B cell (primary cell): ENCODE data around the gene ARNT2. TPM values are rescaled to one million over a fixed set of nuclear protein-coding genes. Genes with fewer than 3 reads are reported as not detected.

ENCODE experiments used
- ATAC-seq: fragments of 200-7000 bp; cut with Tn5 transposase; one replicate; pipeline ENCODE4 v1.10.0; 2021; ENCODE audit warnings: low read depth, mild to moderate bottlenecking, moderate number of reproducible peaks, moderate library complexity
- CTCF ChIA-PET: fragments of 350-600 bp; sonication (Branson Sonifier 250); formaldehyde crosslinking; loops from one replicate; lab custom pipeline; 2021; ENCODE audit warnings: antibody characterized with exemption, inconsistent platforms; lab: Charles Lee
- POLR2A ChIA-PET: fragments of 350-600 bp; sonication (Branson Sonifier 250); formaldehyde crosslinking; loops from one replicate; lab custom pipeline; 2021; ENCODE audit warnings: antibody characterized with exemption; lab: Charles Lee
- DNase-seq: peaks from one replicate; pipeline ENCODE4 v3.0.0; 2013
- H2AFZ ChIP-seq: 2 replicates; pipeline ENCODE4 v1.6.1; 2012; ENCODE audit warnings: mild to moderate bottlenecking, low read depth, low read length; ENCODE audit not compliant: insufficient read depth, poor library complexity, severe bottlenecking
- H3K27ac ChIP-seq, 2 donors: 1 replicate in 1 of 2; 2 replicates in 1 of 2; pipeline ENCODE4 v1.5.1; 2012 to 2013; ENCODE audit warnings: low read length in 2 of 2, mild to moderate bottlenecking in 2 of 2, moderate library complexity in 1 of 2
- H3K27me3 ChIP-seq, 4 experiments: fragments of 200-600 bp in 1 of 4; sonication (generic) in 1 of 4; replicated peaks in 1 of 4; 1 replicate in 2 of 4; 2 replicates in 2 of 4; pipeline versions ENCODE4 v1.6.1 to v1.7.0; 2013 to 2016; ENCODE audit warnings: low read length in 3 of 4, mild to moderate bottlenecking in 2 of 4, mixed read lengths in 1 of 4, moderate library complexity in 1 of 4; ENCODE audit not compliant: insufficient read depth in 4 of 4, control insufficient read depth in 3 of 4; ENCODE audit errors: control extremely low read depth in 1 of 4
- H3K36me3 ChIP-seq, 2 experiments: replicated peaks in 1 of 2; 1 replicate in 1 of 2; 2 replicates in 1 of 2; pipeline versions ENCODE4 v1.6.1 to v1.7.1; 2013; ENCODE audit warnings: low read length in 1 of 2; ENCODE audit not compliant: insufficient read depth in 2 of 2, control insufficient read depth in 1 of 2; ENCODE audit errors: control extremely low read depth in 1 of 2, extremely low read depth in 1 of 2
- H3K4me1 ChIP-seq, 2 donors: fragments of 200-600 bp in 1 of 2; sonication (generic) in 1 of 2; 1 replicate in 1 of 2; 2 replicates in 1 of 2; pipeline versions ENCODE4 v1.5.1 to v1.6.1; 2013 to 2017; ENCODE audit warnings: low read length in 2 of 2; ENCODE audit not compliant: control insufficient read depth in 2 of 2, insufficient read depth in 2 of 2
- H3K4me2 ChIP-seq: replicated peaks from 2 replicates; pipeline ENCODE3; 2012; ENCODE audit warnings: mild to moderate bottlenecking, low read depth, low read length; ENCODE audit not compliant: poor library complexity, severe bottlenecking
- H3K4me3 ChIP-seq, 5 experiments: fragments of 200-600 bp in 1 of 5; sonication (generic) in 1 of 5; 1 replicate in 3 of 5; 2 replicates in 2 of 5; pipeline versions ENCODE4 v1.5.1 to v1.7.0; 2011 to 2016; ENCODE audit warnings: low read length in 4 of 5, mild to moderate bottlenecking in 4 of 5, low read depth in 2 of 5, control low read depth in 1 of 5, moderate library complexity in 1 of 5; ENCODE audit not compliant: insufficient read depth in 1 of 5; ENCODE audit errors: control extremely low read depth in 1 of 5, extremely low read depth in 1 of 5
- H3K79me2 ChIP-seq: fragments of 200-600 bp; sonication (generic); one replicate; pipeline ENCODE4 v1.6.0; 2016; ENCODE audit warnings: low read length; ENCODE audit not compliant: control insufficient read depth, insufficient read depth
- H3K9ac ChIP-seq: fragments of 200-600 bp; sonication (generic); 2 replicates; pipeline ENCODE4 v1.6.1; 2017; ENCODE audit warnings: mild to moderate bottlenecking, low read length, moderate library complexity
- H3K9me3 ChIP-seq, 3 donors: one replicate each; pipeline versions ENCODE4 v1.6.1 to v1.7.1; 2013; ENCODE audit warnings: low read length in 2 of 3; ENCODE audit not compliant: control insufficient read depth in 2 of 3, insufficient read depth in 1 of 3; ENCODE audit errors: control extremely low read depth in 1 of 3
- H4K20me1 ChIP-seq: 2 replicates; pipeline ENCODE4 v1.6.0; 2012; ENCODE audit warnings: mild to moderate bottlenecking, low read length; ENCODE audit not compliant: insufficient read depth, control insufficient read depth, poor library complexity, severe bottlenecking
- H3K27ac Mint-ChIP-seq: one replicate; pipeline ENCODE4 v1.8.0; 2021; ENCODE audit warnings: mixed read lengths
- H3K27me3 Mint-ChIP-seq: one replicate; pipeline ENCODE4 v1.8.0; 2021; ENCODE audit warnings: mixed read lengths
- H3K4me1 Mint-ChIP-seq: one replicate; pipeline ENCODE4 v1.8.0; 2021; ENCODE audit warnings: mixed read lengths
- H3K4me3 Mint-ChIP-seq: one replicate; pipeline ENCODE4 v1.8.0; 2021; ENCODE audit warnings: mixed read lengths
- H3K9me3 Mint-ChIP-seq: one replicate; pipeline ENCODE4 v1.8.0; 2022; ENCODE audit warnings: mixed read lengths; ENCODE audit not compliant: insufficient read depth
- EZH2 ChIP-seq: IDR thresholded peaks from 2 replicates; pipeline ENCODE4 v1.6.1; 2012; ENCODE audit warnings: borderline replicate concordance, low read depth, mild to moderate bottlenecking, moderate library complexity, low read length; ENCODE audit not compliant: insufficient read depth, poor library complexity, severe bottlenecking
- WGBS: methylation state at CpG from one replicate; pipeline ENCODE4 v1.1.5; 2013; ENCODE audit warnings: missing lambda C conversion rate; ENCODE audit not compliant: insufficient coverage; 5-methylcytosine and 5-hydroxymethylcytosine counted together
- intact Hi-C: fragments of 100-400 bp; cut with micrococcal nuclease; formaldehyde crosslinking; loops from one replicate; pipeline ENCODE4 v1.10.0; 2022
- polyA plus RNA-seq: library from polyadenylated mRNA; depleted of rRNA; stranded (reverse); fragments of >200 nt; gene quantifications from 2 replicates; pipeline ENCODE4 v1.2.3, GENCODE V29; 2012
- total RNA-seq, 2 donors: library from RNA; stranded (reverse); fragments of 120-200 nt in 1 of 2; gene quantifications; 1 replicate in 1 of 2; 2 replicates in 1 of 2; pipeline versions ENCODE4 v1.2.3 to v1.2.4, GENCODE V29; 2013 to 2022
- TF ChIP-seq, protein P1 (sequence below): fragments of 200-600 bp; IDR thresholded peaks from one replicate; pipeline ENCODE4 v1.8.0; 2022; ENCODE audit warnings: antibody characterized with exemption, mild to moderate bottlenecking

Gene ARNT2
- total and polyA plus RNA-seq, 2 donors (not counting 1 experiment from before 2014, with no cell fraction given), result not detected

DNA sequence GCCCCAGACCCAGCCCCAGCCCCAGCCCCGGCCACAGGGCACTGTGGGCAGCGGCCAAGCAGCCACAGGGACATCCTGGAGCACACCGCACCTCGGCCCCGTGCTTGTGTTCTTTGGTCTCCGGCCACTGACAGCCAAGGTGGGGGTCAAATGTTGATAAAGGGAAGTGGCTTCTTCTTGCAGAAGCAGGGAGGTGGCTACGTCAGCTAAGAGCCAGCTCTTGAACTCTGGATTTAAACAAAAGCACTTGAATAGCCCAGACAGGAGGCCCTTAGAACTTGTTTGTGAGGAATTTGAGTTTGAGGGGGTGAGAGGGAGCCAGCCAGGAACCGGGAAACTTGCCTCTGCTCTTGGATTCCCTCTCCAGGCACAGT lies 155.1 kb downstream of the ARNT2 start:
- Histone ChIP-seq H3K27ac (no peak overlapping the region), H3K4me2 (no peak overlapping the region), H3K4me3 (no peak overlapping the region), H3K36me3 (no peaks in the 10 kb centered on the region), H3K4me1 (no peaks in the 10 kb centered on the region), H3K27me3 (peaks cover 0 to 2% (median 0%) of the 10 kb centered on the region in 4 experiments), H3K9me3 (no peaks in the 10 kb centered on the region), H3K79me2 (no peaks in the 10 kb centered on the region), H3K9ac (no peak overlapping the region), H2AFZ (no peak overlapping the region), H4K20me1 (no peaks in the 10 kb centered on the region)
- no peak overlapping the region for H3K4me3 Mint-ChIP-seq
- TF ChIP-seq, protein P1, sequence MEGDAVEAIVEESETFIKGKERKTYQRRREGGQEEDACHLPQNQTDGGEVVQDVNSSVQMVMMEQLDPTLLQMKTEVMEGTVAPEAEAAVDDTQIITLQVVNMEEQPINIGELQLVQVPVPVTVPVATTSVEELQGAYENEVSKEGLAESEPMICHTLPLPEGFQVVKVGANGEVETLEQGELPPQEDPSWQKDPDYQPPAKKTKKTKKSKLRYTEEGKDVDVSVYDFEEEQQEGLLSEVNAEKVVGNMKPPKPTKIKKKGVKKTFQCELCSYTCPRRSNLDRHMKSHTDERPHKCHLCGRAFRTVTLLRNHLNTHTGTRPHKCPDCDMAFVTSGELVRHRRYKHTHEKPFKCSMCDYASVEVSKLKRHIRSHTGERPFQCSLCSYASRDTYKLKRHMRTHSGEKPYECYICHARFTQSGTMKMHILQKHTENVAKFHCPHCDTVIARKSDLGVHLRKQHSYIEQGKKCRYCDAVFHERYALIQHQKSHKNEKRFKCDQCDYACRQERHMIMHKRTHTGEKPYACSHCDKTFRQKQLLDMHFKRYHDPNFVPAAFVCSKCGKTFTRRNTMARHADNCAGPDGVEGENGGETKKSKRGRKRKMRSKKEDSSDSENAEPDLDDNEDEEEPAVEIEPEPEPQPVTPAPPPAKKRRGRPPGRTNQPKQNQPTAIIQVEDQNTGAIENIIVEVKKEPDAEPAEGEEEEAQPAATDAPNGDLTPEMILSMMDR, result no peak
- no peak for TF ChIP-seq EZH2
- ATAC-seq, result no peak
- POLR2A ChIA-PET, result no interaction called here
- DNase-seq, result no peak
- H3K9me3 Mint-ChIP-seq, result no peaks in the 10 kb centered on the region
- H3K27ac Mint-ChIP-seq, result no peak overlapping the region
- WGBS, result 86% methylated on average over 7 of the region's 8 CpGs
- CTCF ChIA-PET, result no interaction called here
- peaks cover 20% of the 10 kb centered on the region for H3K27me3 Mint-ChIP-seq
- intact Hi-C loops, result no loop called here
- no peaks in the 10 kb centered on the region for H3K4me1 Mint-ChIP-seq

DNA sequence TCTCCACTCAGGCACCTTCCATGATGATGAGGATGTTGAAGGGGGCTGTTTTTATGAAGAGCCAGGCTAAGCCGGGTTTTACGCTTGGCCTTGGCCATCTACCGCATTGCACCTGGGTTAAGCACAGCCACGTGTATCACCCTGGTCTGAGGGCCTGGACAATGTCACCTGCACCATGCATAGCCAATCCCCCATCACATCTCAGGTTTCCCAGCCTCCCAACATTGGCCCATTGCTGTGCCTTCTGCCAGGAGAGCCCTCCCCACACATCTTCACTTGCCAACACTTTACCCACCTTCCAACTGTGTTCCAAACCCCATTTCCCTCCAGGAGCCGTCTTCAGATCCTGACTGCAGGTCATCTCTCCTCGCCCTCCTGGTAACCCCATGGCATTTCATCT lies 155.6 kb downstream of the ARNT2 start:
- no peak for ATAC-seq
- 98% methylated on average over 4 of the region's 6 CpGs for WGBS
- Mint-ChIP-seq H3K4me3 (no peak overlapping the region), H3K27ac (no peak overlapping the region), H3K9me3 (no peaks in the 10 kb centered on the region), H3K4me1 (no peaks in the 10 kb centered on the region), H3K27me3 (peaks cover 19% of the 10 kb centered on the region)
- no peak overlapping the region for H3K27ac ChIP-seq
- no peaks in the 10 kb centered on the region for H3K36me3 ChIP-seq
- H3K4me2 ChIP-seq, result no peak overlapping the region
- H2AFZ ChIP-seq, result no peak overlapping the region
- H3K79me2 ChIP-seq, result no peaks in the 10 kb centered on the region
- H3K9me3 ChIP-seq, result no peaks in the 10 kb centered on the region
- H3K4me1 ChIP-seq, result no peaks in the 10 kb centered on the region
- TF ChIP-seq, protein P1, result no peak
- TF ChIP-seq EZH2, result no peak
- H3K4me3 ChIP-seq, result no peak overlapping the region
- no peak overlapping the region for H3K9ac ChIP-seq
- H4K20me1 ChIP-seq, result no peaks in the 10 kb centered on the region
- no peak for DNase-seq
- intact Hi-C loops, result no loop called here
- H3K27me3 ChIP-seq, result peaks cover 0 to 2% (median 0%) of the 10 kb centered on the region in 4 experiments
- POLR2A ChIA-PET, result no interaction called here
- CTCF ChIA-PET, result no interaction called here
